GM06990 (cell line): ENCODE data around the gene EDA.

Experiments
- DNase-seq: peaks from one replicate; pipeline ENCODE4 v3.0.0-alpha.2; 2011; ENCODE audit not compliant: insufficient read length; ENCODE audit errors: extremely low read depth
- H3K27me3 ChIP-seq: replicated peaks from 2 replicates; pipeline ENCODE4 v1.6.0; 2011; ENCODE audit warnings: low read length; ENCODE audit not compliant: control insufficient read depth, insufficient read depth
- H3K36me3 ChIP-seq: 2 replicates; pipeline ENCODE4 v1.5.1; 2011; ENCODE audit warnings: low read length; ENCODE audit not compliant: control insufficient read depth, insufficient read depth
- H3K4me3 ChIP-seq: replicated peaks from 2 replicates; pipeline ENCODE4 v1.5.1; 2011; ENCODE audit warnings: low read depth, mild to moderate bottlenecking, control low read depth, low read length
- CTCF ChIP-seq: IDR thresholded peaks from 2 replicates; pipeline ENCODE4 v1.5.1; 2011; ENCODE audit warnings: low read length, control low read depth, mild to moderate bottlenecking, inconsistent platforms; ENCODE audit not compliant: insufficient read depth, poor library complexity, severe bottlenecking

EDA gene

GRCh38 chrX:69615779-69616456 lies at the start of gene EDA:
EDA (plus strand) TSS chrX:69616113.
- no peak for TF ChIP-seq CTCF
- Histone ChIP-seq H3K36me3 (no peaks in the 10 kb centered on the region), H3K4me3 (peak within 1 kb of the TSS; percentile 27; the same call in 1 of the 2 replicates), H3K27me3 (no peaks in the 10 kb centered on the region; the same call in 1 of the 2 replicates)
- peak; percentile 54 for DNase-seq

- TF ChIP-seq CTCF: no peak
- Histone ChIP-seq H3K36me3 (no peaks in the 10 kb centered on the region), H3K4me3 (no peak overlapping the region), H3K27me3 (no peaks in the 10 kb centered on the region)
- DNase-seq: no peak
Observed at GRCh38 chrX:69568828-69569227, 47.1 kb upstream of the EDA start.

- no peak for TF ChIP-seq CTCF
- Histone ChIP-seq H3K4me3 (no peak overlapping the region), H3K36me3 (no peaks in the 10 kb centered on the region), H3K27me3 (no peaks in the 10 kb centered on the region)
- DNase-seq: no peak
Observed at GRCh38 chrX:69597399-69597798, 18.5 kb upstream of the EDA start.

- no peak overlapping the region for H3K4me3 ChIP-seq
- H3K27me3 ChIP-seq: no peaks in the 10 kb centered on the region
- no peaks in the 10 kb centered on the region for H3K36me3 ChIP-seq
- DNase-seq: no peak
- TF ChIP-seq CTCF: no peak
Observed at GRCh38 chrX:69600182-69600581, 15.7 kb upstream of the EDA start.

- no peak for TF ChIP-seq CTCF
- Histone ChIP-seq H3K4me3 (no peak overlapping the region), H3K36me3 (no peaks in the 10 kb centered on the region), H3K27me3 (no peaks in the 10 kb centered on the region)
- no peak for DNase-seq
Observed at GRCh38 chrX:69603566-69604194, 12.2 kb upstream of the EDA start.

- no peak for TF ChIP-seq CTCF
- Histone ChIP-seq H3K4me3 (no peak overlapping the region), H3K27me3 (no peaks in the 10 kb centered on the region), H3K36me3 (no peaks in the 10 kb centered on the region)
- no peak for DNase-seq
Observed at GRCh38 chrX:69605521-69605920, 10.4 kb upstream of the EDA start.
